ENCODE measurements around the gene POLQ. TPM values are rescaled to one million over a fixed set of nuclear protein-coding genes. Genes with fewer than 3 reads are reported as not detected.
"Not testable (repeated sequence)": the region's sequence is repeated elsewhere in the genome, so short reads cannot be mapped to it uniquely, and the experiment has no call there.

The POLQ gene
- total RNA-seq, 1 experiment from 2014 or later = 20.3 TPM

DNA sequence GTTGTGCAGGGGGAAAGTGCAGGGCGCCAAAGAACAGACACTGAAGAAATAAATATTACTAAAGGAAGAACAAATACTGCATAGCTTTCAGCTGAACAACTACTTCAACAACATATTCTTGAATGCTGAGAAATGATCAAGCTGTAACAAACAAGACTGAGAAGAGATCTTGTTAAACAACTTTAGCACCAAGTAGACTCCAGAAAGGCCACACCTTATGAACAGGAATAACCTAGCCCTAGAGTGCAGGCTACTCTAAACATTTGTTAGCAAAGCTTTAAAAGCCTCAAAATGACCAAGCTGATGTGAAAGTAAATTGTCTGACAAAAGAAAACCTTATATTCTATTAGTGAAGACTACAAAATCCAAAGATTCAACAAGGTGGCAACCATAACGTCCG, 83.2 kb downstream of the POLQ start:
- CTCF ChIA-PET = no interaction called here
- no peak overlapping the region for H3K4me3 ChIP-seq (ENCODE audit: low read depth, low read length, poor library complexity, severe bottlenecking)
- peaks cover 46% of the 10 kb centered on the region for H3K36me3 ChIP-seq (ENCODE audit: insufficient read depth, low read length, poor library complexity, severe bottlenecking)
- TF ChIP-seq EZH2 (IDR thresholded peaks at IDR 0.05; ENCODE audit: borderline replicate concordance, low read depth, low read length, poor library complexity, severe bottlenecking) = no peak
- TF ChIP-seq, protein P1, sequence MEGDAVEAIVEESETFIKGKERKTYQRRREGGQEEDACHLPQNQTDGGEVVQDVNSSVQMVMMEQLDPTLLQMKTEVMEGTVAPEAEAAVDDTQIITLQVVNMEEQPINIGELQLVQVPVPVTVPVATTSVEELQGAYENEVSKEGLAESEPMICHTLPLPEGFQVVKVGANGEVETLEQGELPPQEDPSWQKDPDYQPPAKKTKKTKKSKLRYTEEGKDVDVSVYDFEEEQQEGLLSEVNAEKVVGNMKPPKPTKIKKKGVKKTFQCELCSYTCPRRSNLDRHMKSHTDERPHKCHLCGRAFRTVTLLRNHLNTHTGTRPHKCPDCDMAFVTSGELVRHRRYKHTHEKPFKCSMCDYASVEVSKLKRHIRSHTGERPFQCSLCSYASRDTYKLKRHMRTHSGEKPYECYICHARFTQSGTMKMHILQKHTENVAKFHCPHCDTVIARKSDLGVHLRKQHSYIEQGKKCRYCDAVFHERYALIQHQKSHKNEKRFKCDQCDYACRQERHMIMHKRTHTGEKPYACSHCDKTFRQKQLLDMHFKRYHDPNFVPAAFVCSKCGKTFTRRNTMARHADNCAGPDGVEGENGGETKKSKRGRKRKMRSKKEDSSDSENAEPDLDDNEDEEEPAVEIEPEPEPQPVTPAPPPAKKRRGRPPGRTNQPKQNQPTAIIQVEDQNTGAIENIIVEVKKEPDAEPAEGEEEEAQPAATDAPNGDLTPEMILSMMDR (conservative IDR thresholded peaks at IDR 0.05; ENCODE audit: low read depth, low read length) = no peak
- no TSS peak for BruUV-seq (replicated peaks)
- no peak overlapping the region for H3K27ac ChIP-seq (ENCODE audit: low read depth, low read length, poor library complexity, severe bottlenecking)
- no peaks in the 10 kb centered on the region for H3K9me3 ChIP-seq (ENCODE audit: low read depth, low read length, poor library complexity, severe bottlenecking)
- intact Hi-C loops (cut with micrococcal nuclease; ENCODE audit: unreplicated experiment) = no loop called here
- POLR2A ChIA-PET (ENCODE audit: low non-redundant PET) = no interaction called here
- no peaks in the 10 kb centered on the region for H3K27me3 ChIP-seq (replicated peaks; ENCODE audit: insufficient read depth, low read depth, low read length, poor library complexity)
- H3K4me1 ChIP-seq (ENCODE audit: insufficient read depth, low read length, poor library complexity, severe bottlenecking) = no peaks in the 10 kb centered on the region
- DNase-seq (ENCODE audit: low spot score) = no peak

DNA sequence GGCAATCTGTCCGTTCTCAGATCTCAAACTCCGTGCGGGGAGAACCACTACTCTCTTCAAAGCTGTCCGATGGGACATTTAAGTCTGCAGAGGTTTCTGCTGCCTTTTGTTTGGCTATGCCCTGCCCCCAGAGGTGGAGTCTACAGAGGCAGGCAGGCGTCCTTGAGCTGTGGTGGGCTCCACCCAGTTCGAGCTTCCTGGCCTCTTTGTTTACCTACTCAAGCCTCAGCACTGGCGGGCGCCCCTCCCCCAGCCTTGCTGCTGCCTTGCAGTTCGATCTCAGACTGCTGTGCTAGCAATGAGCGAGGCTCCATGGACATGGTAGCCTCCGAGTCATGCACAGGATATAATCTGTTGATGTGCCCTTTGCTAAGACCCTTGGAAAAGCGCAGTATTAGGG, 94.0 kb downstream of the POLQ start:
- CTCF ChIA-PET; H3K36me3 ChIP-seq (ENCODE audit: insufficient read depth, low read length, poor library complexity, severe bottlenecking); intact Hi-C loops (cut with micrococcal nuclease; ENCODE audit: unreplicated experiment); H3K4me1 ChIP-seq (ENCODE audit: insufficient read depth, low read length, poor library complexity, severe bottlenecking); H3K9me3 ChIP-seq (ENCODE audit: low read depth, low read length, poor library complexity, severe bottlenecking); POLR2A ChIA-PET (ENCODE audit: low non-redundant PET); BruUV-seq (replicated peaks); H3K4me3 ChIP-seq (ENCODE audit: low read depth, low read length, poor library complexity, severe bottlenecking); DNase-seq (ENCODE audit: low spot score); H3K27ac ChIP-seq (ENCODE audit: low read depth, low read length, poor library complexity, severe bottlenecking); H3K27me3 ChIP-seq (replicated peaks; ENCODE audit: insufficient read depth, low read depth, low read length, poor library complexity): not testable (repeated sequence)

DNA sequence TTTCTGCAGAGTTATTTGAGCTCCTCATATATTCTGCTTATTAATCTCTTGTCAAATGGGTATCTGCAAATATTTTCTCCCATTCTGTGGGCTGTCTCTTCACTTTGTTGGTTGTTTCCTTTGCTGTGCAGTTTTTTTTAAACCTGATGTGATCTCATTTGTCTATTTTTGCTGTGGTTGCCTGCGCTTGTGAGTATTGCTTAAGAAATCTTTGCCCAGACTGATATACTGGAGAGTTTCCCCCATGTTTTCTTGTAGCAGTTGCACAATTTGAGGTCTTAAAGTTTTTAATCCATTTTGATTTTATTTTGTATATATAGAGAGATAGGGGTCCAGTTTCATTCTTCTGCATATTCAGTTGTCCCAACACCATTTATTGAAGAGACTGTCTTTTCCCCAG, 102.3 kb downstream of the POLQ start:
- H3K4me1 ChIP-seq (ENCODE audit: insufficient read depth, low read length, poor library complexity, severe bottlenecking) = no peaks in the 10 kb centered on the region
- H3K27ac ChIP-seq (ENCODE audit: low read depth, low read length, poor library complexity, severe bottlenecking) = no peak overlapping the region
- no peak for TF ChIP-seq EZH2 (IDR thresholded peaks at IDR 0.05; ENCODE audit: borderline replicate concordance, low read depth, low read length, poor library complexity, severe bottlenecking)
- TF ChIP-seq, protein P1 (conservative IDR thresholded peaks at IDR 0.05; ENCODE audit: low read depth, low read length) = no peak
- intact Hi-C loops (cut with micrococcal nuclease; ENCODE audit: unreplicated experiment) = no loop called here
- no peak for DNase-seq (ENCODE audit: low spot score)
- POLR2A ChIA-PET (ENCODE audit: low non-redundant PET) = no interaction called here
- H3K36me3 ChIP-seq (ENCODE audit: insufficient read depth, low read length, poor library complexity, severe bottlenecking) = peaks cover 13% of the 10 kb centered on the region
- BruUV-seq (replicated peaks) = no TSS peak
- no peak overlapping the region for H3K4me3 ChIP-seq (ENCODE audit: low read depth, low read length, poor library complexity, severe bottlenecking)
- no peaks in the 10 kb centered on the region for H3K27me3 ChIP-seq (replicated peaks; ENCODE audit: insufficient read depth, low read depth, low read length, poor library complexity)
- CTCF ChIA-PET = no interaction called here
- H3K9me3 ChIP-seq (ENCODE audit: low read depth, low read length, poor library complexity, severe bottlenecking) = no peaks in the 10 kb centered on the region

DNA sequence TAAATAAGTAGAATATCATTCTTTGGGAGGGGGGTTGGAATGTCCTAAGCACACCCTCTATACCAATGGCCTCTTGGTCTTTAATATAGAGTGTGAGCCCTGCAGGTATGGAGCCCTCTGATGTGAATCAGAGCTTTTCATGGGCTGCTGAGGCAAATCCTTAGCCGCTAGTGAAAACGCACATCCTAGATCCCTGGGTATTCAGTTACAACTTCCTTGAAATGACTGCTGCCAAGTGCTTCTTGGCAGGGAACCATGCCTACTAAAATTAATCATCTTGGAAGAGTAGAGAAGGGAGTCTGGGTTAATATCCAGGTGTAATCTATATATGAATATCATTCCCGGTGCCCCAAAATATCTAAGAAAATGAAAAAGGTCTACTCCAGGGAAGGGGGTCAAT, 109.1 kb downstream of the POLQ start:
- ChIA-PET CTCF (no interaction called here), POLR2A (ENCODE audit: low non-redundant PET) (no interaction called here)
- H3K27ac ChIP-seq (ENCODE audit: low read depth, low read length, poor library complexity, severe bottlenecking) = no peak overlapping the region
- peaks cover 24% of the 10 kb centered on the region for H3K36me3 ChIP-seq (ENCODE audit: insufficient read depth, low read length, poor library complexity, severe bottlenecking)
- no TSS peak for BruUV-seq (replicated peaks)
- no peaks in the 10 kb centered on the region for H3K27me3 ChIP-seq (replicated peaks; ENCODE audit: insufficient read depth, low read depth, low read length, poor library complexity)
- no peaks in the 10 kb centered on the region for H3K9me3 ChIP-seq (ENCODE audit: low read depth, low read length, poor library complexity, severe bottlenecking)
- TF ChIP-seq, protein P1 (conservative IDR thresholded peaks at IDR 0.05; ENCODE audit: low read depth, low read length) = no peak
- TF ChIP-seq EZH2 (IDR thresholded peaks at IDR 0.05; ENCODE audit: borderline replicate concordance, low read depth, low read length, poor library complexity, severe bottlenecking) = no peak
- no peak for DNase-seq (ENCODE audit: low spot score)
- H3K4me1 ChIP-seq (ENCODE audit: insufficient read depth, low read length, poor library complexity, severe bottlenecking) = no peaks in the 10 kb centered on the region
- intact Hi-C loops (cut with micrococcal nuclease; ENCODE audit: unreplicated experiment) = no loop called here
- H3K4me3 ChIP-seq (ENCODE audit: low read depth, low read length, poor library complexity, severe bottlenecking) = no peak overlapping the region
